Measurements from ENCODE around the gene POU4F3. TPM values are rescaled to one million over a fixed set of nuclear protein-coding genes. Genes with fewer than 3 reads are reported as not detected.

POU4F3 gene
- total and polyA plus RNA-seq, 2 of the 4 experiments (the other 2 are of a cell fraction): 0.02 TPM; not detected in 1

GRCh38 chr5:146380714-146381113, 42.1 kb downstream of the POU4F3 start:
- no CpG with 5 or more reads among the region's 2 CpGs for WGBS, 2 experiments (ENCODE audit: extremely low coverage in 2 of 2, insufficient read length in 1 of 2)
- dilution Hi-C loops (cut with HindIII; ENCODE audit: low sequenced_read_pairs, unreplicated experiment): no loop called here
- no peak overlapping the region for H2BK5ac ChIP-seq (ENCODE audit: low read depth, low read length, poor library complexity, severe bottlenecking)

More at GRCh38 chr5:146380714-146381113, 42.1 kb downstream of the POU4F3 start:
- H3K27me3 ChIP-seq (ENCODE audit: control insufficient read depth, insufficient read depth, low read length): peaks cover 8% of the 10 kb centered on the region; the same call in 1 of the 2 replicates
- H2BK15ac ChIP-seq (ENCODE audit: low read depth, low read length): no peak overlapping the region
- H4K8ac ChIP-seq (ENCODE audit: low read depth in 2 of 2, low read length in 2 of 2): no peak overlapping the region
- no TSS peak for BruUV-seq (replicated peaks)
- H3K9me3 ChIP-seq (ENCODE audit: control insufficient read depth, insufficient read depth, low read length): no peaks in the 10 kb centered on the region
- no peak overlapping the region for H2AK9ac ChIP-seq (replicated peaks; ENCODE audit: low read depth, low read length, poor library complexity)
- no peak overlapping the region for H3K4ac ChIP-seq (ENCODE audit: low read depth, low read length)
- no peak overlapping the region for H3K9ac ChIP-seq (ENCODE audit: low read depth, low read length)
- H2AFZ ChIP-seq (replicated peaks; ENCODE audit: low read length, poor library complexity): no peak overlapping the region
- H3K4me3 ChIP-seq (ENCODE audit: insufficient read depth, low read depth, low read length): no peak overlapping the region
- H3K14ac ChIP-seq (replicated peaks; ENCODE audit: low read depth, low read length): no peak overlapping the region
- no peak overlapping the region for H2BK120ac ChIP-seq (ENCODE audit: low read depth, low read length)
- H3K4me2 ChIP-seq (ENCODE audit: low read depth, low read length): no peak overlapping the region
- H3K56ac ChIP-seq (ENCODE audit: extremely low read depth, insufficient read depth, low read length): no peak overlapping the region
- H3K18ac ChIP-seq (ENCODE audit: low read depth, low read length): no peak overlapping the region
- no peak overlapping the region for H4K91ac ChIP-seq (ENCODE audit: insufficient read depth, low read depth, low read length)
- H3K27ac ChIP-seq (ENCODE audit: insufficient read depth, low read length): no peak overlapping the region
- no peak overlapping the region for H3K23ac ChIP-seq (ENCODE audit: low read depth, low read length)
- ChIA-PET CTCF (no interaction called here), POLR2A (ENCODE audit: unreplicated experiment) (no interaction called here)
- no peaks in the 10 kb centered on the region for H4K20me1 ChIP-seq (ENCODE audit: insufficient read depth, low read length)
- intact Hi-C loops (cut with micrococcal nuclease) (no loop called here), in situ Hi-C loops (cut with MboI; ENCODE audit: low sequenced_read_pairs) (no loop called here)
- no peaks in the 10 kb centered on the region for H3K79me1 ChIP-seq (ENCODE audit: low read depth in 1 of 2, low read length in 2 of 2)
- no peak overlapping the region for H2AK5ac ChIP-seq (ENCODE audit: low read depth, low read length)
- TF ChIP-seq POLR2A (IDR thresholded peaks at IDR 0.05; ENCODE audit: low read depth, low read length) (no peak), BHLHE40 (IDR thresholded peaks at IDR 0.05; ENCODE audit: low read depth, low read length) (no peak), SMC3 (IDR thresholded peaks at IDR 0.05; ENCODE audit: low read depth, low read length) (no peak), MAFK (IDR thresholded peaks at IDR 0.05; ENCODE audit: low read depth, low read length) (no peak), NFE2L2 (IDR thresholded peaks at IDR 0.05; ENCODE audit: low read depth, low read length) (no peak), MXI1 (IDR thresholded peaks at IDR 0.05; ENCODE audit: borderline replicate concordance, low read depth, low read length) (no peak), FOS (IDR thresholded peaks at IDR 0.05; ENCODE audit: low read depth, low read length) (no peak), CEBPB (IDR thresholded peaks at IDR 0.05; ENCODE audit: low read depth, low read length) (no peak), MAZ (IDR thresholded peaks at IDR 0.05; ENCODE audit: borderline replicate concordance, low read depth, low read length) (no peak), RAD21 (IDR thresholded peaks at IDR 0.05; ENCODE audit: low read length) (no peak), RFX5 (IDR thresholded peaks at IDR 0.05; ENCODE audit: low read depth, low read length) (no peak), CHD1 (IDR thresholded peaks at IDR 0.05; ENCODE audit: low read depth, low read length) (no peak), ELK1 (IDR thresholded peaks at IDR 0.05; ENCODE audit: borderline replicate concordance, low read depth, low read length) (no peak)
- H4K5ac ChIP-seq (ENCODE audit: low read depth, low read length): no peak overlapping the region
- no peak overlapping the region for H2BK20ac ChIP-seq (ENCODE audit: low read depth, low read length)
- H3K9me1 ChIP-seq (ENCODE audit: insufficient read depth, low read length): no peaks in the 10 kb centered on the region
- ATAC-seq (ENCODE audit: low read depth): no peak
- no peaks in the 10 kb centered on the region for H3K36me3 ChIP-seq (ENCODE audit: control insufficient read depth, insufficient read depth, low read length)
- no peak for DNase-seq
- H3K4me1 ChIP-seq (ENCODE audit: control insufficient read depth, insufficient read depth, low read length): no peaks in the 10 kb centered on the region

Measured in IMR-90 (cell line).